Left ventricle myocardium superior (tissue), 1 donor: Measurements from ENCODE around the gene MAP7D1. TPM values are rescaled to one million over a fixed set of nuclear protein-coding genes. Genes with fewer than 3 reads are reported as not detected.
A peak's percentile ranks its signal among the peaks of the same experiment; 100 is the strongest.
"Not testable (repeated sequence)": the region's sequence is repeated elsewhere in the genome, so short reads cannot be mapped to it uniquely, and the experiment has no call there.

Experiments used
- ATAC-seq: fragments of 200-7000 bp; cut with Tn5 transposase; one replicate; pipeline ENCODE4 v1.9.1; 2020; ENCODE audit warnings: mild to moderate bottlenecking, moderate library complexity
- DNase-seq: peaks from one replicate; pipeline ENCODE4 v3.0.0-alpha.2; 2020
- intact Hi-C: fragments of 100-400 bp; cut with micrococcal nuclease; formaldehyde crosslinking; loops from one replicate; pipeline ENCODE4 v1.11.0; 2022
- total RNA-seq: library from RNA; stranded (reverse); fragmentation: NEBNext Ultra II Directional; extraction: Animal tissue kit (Norgen Biotek cat#: 25700); gene quantifications from one replicate; pipeline ENCODE4 v1.2.1, GENCODE V29; 2021
- donor health status: DM: no; HTN: yes; CAD: no; lungs with severe emphysema.

MAP7D1 gene
- total RNA-seq, 1 donor from 2014 or later, result 385 TPM

- DNase-seq (no peak), ATAC-seq (no peak)
- intact Hi-C loops, result no loop called here
Observed at GRCh38 chr1:36182734-36183133, 26.8 kb downstream of the MAP7D1 start.

GRCh38 chr1:36183309-36183856 is 27.4 kb downstream of the MAP7D1 start:
- no peak for DNase-seq
- intact Hi-C loops, result no loop called here
- no peak for ATAC-seq

GRCh38 chr1:36187800-36188593 is 32.0 kb downstream of the MAP7D1 start:
- DNase-seq (peak; percentile 85), ATAC-seq (peak; percentile 94)
- intact Hi-C loops, result loop anchor here (5.0 kb wide), 1 partner anchor 36 kb away; no protein-coding TSS in a partner anchor

DNA sequence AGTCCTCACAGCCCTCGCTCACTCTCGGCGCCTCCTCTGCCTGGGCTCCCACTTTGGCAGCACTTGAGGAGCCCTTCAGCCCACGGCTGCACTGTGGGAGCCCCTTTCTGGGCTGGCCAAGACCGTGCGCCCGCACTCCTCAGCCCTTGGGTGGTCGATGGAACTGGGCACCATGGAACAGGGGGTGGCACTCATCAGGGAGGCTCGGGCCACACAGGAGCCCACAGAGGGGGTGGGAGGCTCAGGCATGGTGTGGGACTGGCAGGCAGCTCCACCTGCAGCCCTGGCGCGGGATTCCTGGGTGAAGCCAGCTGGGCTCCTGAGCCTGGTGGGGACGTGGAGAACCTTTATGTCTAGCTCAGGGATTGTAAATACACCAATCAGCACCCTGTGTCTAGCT is 40.8 kb downstream of the MAP7D1 start:
- DNase-seq, ATAC-seq, intact Hi-C loops: not testable (repeated sequence)

GRCh38 chr1:36198641-36199040 is 42.7 kb downstream of the MAP7D1 start:
- no peak for DNase-seq
- no peak for ATAC-seq
- intact Hi-C loops, result no loop called here

DNA sequence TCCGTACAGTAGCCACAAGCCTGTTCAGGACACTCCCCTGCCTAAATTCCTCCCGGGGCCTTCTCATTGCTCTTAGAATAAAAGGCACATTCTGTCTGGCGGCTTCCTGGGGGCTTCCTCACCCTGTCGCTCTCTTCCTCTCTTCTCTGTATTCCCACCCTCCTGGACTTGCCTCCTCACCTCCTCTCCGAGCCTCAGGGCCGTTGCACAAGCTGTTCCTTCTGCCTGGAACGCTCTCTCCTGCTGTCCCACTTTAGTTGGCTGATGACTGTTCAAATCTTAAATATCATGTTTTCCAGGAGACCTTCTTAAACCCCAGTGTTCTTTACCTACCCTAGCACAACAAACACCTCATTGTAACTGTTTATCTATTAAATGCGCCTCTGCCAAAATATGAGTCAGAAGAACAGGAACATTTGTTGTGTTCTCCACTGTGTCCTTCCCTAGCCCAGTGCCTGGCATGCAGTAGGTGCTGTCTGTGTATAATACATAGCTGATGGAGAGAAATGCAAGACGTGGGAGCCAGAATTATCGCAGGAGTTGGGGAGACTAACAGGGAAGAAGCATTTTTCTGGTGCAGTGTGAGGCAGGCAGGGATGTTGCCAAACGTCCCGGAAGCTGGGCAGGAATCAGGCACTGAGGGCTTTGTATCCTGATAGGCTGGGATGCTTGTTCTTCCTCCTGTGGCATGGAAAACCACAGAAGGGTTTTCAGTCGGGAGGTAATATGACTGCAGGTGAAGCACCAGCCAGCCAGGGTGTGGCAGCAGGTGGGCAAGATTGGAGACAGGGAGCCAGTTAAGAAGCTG is 44.2 kb downstream of the MAP7D1 start:
- ATAC-seq, result peak; percentile 55
- intact Hi-C loops, result no loop called here
- DNase-seq, result peak; percentile 60

DNA sequence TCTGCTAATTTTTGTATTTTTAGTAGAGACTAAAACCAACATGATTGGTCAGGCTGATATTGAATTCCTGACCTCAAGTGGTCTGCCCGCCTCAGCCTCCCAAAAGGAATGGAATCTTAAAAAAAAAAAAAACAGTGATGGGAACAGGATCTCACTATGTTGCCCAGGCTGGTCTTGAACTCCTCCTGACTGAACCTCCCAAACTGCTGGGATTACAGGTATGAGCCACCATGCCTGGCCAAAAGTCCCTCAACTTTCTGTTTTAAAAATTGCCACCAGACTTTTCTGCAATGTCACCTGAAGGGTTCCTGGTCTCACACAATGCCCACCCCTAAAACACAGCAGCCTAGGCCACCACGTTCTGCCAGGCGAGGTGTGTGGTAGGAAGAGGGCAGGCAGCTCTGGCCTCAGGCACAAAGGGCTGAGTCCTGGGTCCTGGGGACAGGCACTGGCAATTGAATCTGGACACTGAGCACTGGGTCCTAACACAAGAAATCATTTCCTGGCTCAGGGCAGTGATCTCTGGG is 47.1 kb downstream of the MAP7D1 start:
- ATAC-seq (no peak), DNase-seq (no peak)
- intact Hi-C loops, result no loop called here

- intact Hi-C loops, result no loop called here
- DNase-seq (peak; percentile 85), ATAC-seq (peak; percentile 78)
Observed at GRCh38 chr1:36203554-36204346, 47.8 kb downstream of the MAP7D1 start.

DNA sequence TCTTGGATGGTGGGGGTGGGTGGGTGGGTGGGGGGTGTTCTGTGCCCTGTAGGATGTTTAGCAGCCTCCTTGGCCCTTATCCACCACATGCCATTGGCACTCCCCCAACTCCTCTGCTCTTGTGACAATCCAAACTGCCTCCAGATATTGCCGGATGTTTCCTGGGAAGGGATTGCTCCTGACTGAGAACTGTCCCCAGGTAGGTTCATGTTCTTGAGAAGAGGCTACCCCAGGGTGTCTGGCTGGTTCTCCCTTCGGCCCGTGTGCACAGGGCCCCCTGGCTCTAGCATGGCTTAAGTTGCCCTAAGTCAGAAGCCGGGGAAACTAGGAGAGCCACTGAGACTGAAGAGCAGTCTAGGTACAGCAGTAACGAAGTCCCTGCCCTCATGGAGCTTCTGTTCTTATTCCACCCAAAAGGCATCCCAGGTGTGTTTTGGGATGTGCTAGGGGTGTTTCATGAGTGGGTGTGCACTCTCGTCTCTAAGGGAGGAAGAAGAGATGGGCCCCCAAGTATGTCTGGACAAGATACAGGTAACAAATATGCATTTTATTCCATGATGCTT is 48.5 kb downstream of the MAP7D1 start:
- DNase-seq, result peak; percentile 69

DNA sequence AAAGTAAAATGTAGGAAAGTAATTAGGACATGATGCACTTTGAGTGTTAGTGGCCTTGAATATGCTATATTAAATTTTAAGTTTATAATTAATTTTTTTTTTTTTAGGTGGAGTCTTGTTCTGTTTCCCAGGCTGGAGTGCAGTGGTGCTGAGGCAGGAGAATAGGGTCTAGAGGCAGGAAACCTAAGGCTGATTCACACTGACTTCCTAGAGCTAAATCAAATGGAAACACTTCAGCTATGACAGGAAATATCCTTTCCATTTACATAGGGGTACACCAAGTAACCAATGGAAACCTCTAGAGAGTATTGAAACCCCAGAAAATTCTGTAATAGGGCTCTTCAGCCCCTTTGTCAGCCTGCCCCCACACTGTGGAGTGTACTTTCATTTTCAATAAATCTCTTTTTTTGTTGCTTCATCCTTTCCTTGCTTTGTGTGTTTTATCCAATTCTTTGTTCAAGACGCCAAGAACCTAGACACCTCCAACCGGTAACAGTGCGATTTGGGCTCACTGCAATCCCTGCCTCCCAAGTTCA is 50.4 kb downstream of the MAP7D1 start:
- intact Hi-C loops, result no loop called here
- no peak for DNase-seq
- ATAC-seq, result no peak

More for the DNA sequence above, 48.5 kb downstream of the MAP7D1 start:
- intact Hi-C loops, result no loop called here
- ATAC-seq, result peak; percentile 27

GRCh38 chr1:36207339-36207738 is 51.4 kb downstream of the MAP7D1 start:
- intact Hi-C loops, result no loop called here

GRCh38 chr1:36208978-36209703 is 53.2 kb downstream of the MAP7D1 start:
- ATAC-seq (no peak), DNase-seq (no peak)
- intact Hi-C loops, result no loop called here

More at GRCh38 chr1:36207339-36207738, 51.4 kb downstream of the MAP7D1 start:
- DNase-seq (peak; percentile 69), ATAC-seq (peak; percentile 4)

DNA sequence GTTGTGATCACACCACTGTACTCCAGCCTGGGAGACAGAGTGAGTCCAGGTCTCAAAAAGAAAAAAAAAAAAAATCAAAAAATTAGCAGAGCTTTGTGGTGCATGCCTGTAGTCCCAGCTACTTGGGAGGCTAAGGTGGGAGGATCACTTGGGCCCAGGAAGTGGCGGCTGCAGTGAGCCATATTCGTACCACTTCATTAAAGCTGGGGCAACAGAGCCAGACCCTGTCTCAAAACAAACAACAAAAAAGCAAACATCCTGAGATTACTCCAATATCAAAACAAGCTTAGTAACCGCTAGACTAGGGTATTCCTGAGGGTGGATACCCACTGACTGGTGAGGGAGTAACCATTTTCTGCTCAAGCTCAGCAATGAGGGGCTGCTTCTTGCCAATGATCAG is 55.3 kb downstream of the MAP7D1 start:
- intact Hi-C loops, result no loop called here
- ATAC-seq (no peak), DNase-seq (no peak)

- ATAC-seq (no peak), DNase-seq (no peak)
- intact Hi-C loops, result no loop called here
Observed at GRCh38 chr1:36211841-36212240, 55.9 kb downstream of the MAP7D1 start.

GRCh38 chr1:36212782-36213181 is 56.8 kb downstream of the MAP7D1 start:
- intact Hi-C loops, result no loop called here
- ATAC-seq (no peak), DNase-seq (no peak)

DNA sequence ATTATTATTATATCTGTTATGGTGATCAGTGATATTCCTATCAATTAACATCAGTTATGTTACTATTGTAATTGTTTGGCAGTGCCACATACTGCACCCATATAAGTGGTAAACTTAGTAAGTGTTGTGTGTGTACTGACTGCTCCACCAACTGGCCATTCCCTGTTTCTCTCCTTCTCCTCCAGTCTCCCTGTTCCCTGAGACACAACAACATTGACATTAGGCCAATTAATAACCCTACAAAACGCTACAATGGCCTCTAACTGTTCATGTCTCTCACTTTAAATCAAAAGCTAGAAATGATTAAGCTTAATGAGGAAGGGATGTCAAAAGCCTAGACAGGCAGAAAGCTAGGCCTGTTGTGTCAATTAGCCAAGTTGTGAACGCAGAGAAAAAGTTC is 61.7 kb downstream of the MAP7D1 start:
- no peak for DNase-seq
- intact Hi-C loops, result no loop called here
- peak; percentile 79 for ATAC-seq

GRCh38 chr1:36221901-36222300 is 65.9 kb downstream of the MAP7D1 start:
- DNase-seq, ATAC-seq, intact Hi-C loops: not testable (repeated sequence)
